IPS DF 4.7 (cell line): ENCODE measurements around the gene LIPK.
"Not testable (repeated sequence)": the region's sequence is repeated elsewhere in the genome, so short reads cannot be mapped to it uniquely, and the experiment has no call there.

Source experiments
- DNase-seq: peaks from one replicate; pipeline ENCODE4 v3.0.0-alpha.2; 2013; ENCODE audit warnings: low spot score; ENCODE audit errors: extremely low read depth

LIPK gene

DNA sequence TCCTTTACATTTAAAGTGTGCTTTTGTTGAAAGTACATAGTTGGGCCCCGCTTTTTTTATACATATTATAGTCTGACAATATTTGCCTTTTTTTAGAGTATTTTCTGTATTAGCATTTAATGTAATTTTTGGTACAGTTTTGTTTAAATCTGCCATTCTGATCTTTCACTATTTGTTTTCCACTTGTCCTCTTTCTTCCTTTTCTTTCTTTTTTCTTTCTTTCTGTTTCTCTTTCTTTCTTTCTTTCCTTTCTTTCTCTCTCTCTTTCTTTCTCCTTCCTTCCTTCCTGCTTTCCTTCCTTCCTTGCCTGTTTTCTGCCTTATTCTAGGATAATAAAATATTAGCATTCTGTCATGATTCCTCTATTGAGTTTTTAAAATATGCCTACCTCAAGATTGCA, 9.5 kb downstream of the LIPK start:
- no peak for DNase-seq

GRCh38 chr10:88721392-88721791, 15.3 kb downstream of the LIPK start:
- DNase-seq: no peak

DNA sequence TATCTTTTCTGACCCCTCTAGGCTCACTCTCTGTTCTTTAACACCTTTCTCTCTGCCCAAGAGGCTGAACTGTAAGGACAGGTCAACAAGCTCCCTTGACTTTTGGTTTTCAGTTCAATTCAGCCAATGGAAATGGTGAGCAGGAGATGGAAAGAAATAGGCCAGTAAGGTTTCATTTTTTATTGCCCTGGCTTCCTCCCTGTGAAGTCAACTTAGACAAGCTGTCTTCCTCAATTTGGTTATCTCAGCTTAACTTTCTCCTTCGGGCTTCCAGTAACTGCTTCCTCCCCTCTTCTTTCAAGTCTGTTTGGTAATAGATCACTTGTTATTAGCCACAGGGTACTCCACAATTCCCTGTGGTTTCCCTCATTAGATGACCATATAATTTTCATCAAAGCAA, 19.7 kb downstream of the LIPK start:
- DNase-seq: no peak

DNA sequence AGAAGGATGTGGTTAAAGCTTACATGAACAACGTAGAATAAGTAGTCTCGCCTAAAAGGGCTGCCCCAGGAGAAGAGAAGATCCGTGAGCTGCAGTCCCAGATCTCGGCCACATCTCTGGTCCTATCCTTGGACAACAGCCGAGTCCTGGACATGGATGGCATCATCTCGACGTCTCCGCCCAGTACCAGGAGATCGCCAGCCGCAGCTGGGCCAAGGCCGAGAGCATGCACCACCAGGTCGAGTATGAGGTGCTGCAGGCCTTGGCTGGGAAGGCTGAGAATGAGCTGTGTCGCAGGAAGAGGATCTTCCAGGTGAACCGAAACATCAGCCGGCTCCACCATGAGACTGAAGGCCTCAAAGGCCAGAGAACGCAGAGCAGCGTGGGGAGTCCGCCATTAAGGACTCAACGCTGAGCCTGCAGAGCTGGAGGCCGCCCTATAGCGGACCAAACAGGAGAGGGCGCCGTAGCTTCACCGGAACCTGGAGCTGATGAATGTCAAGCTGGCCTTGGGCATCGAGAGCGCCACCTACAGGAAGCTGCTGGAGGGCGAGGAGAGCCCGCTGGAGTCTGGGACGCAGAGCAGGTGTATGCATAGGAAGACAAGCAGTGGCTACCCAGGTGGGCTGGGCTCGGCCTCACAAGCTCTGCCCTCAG, 22.2 kb downstream of the LIPK start:
- peak; percentile 86 for DNase-seq

DNA sequence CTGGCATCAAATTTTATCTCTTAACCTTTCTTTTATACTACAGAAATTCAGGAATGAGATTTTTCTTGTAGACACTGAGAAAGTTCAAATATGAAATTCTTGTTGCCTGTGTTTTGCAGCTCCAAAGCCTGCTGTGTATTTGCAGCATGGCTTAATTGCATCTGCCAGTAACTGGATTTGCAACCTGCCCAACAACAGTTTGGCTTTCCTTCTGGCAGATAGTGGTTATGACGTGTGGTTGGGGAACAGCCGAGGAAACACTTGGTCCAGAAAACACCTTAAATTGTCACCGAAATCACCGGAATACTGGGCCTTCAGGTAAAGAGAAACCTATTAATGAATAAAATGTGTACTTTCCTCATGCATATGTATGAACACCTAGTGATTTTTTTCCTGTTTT, 24.8 kb downstream of the LIPK start:
- DNase-seq: no peak

DNA sequence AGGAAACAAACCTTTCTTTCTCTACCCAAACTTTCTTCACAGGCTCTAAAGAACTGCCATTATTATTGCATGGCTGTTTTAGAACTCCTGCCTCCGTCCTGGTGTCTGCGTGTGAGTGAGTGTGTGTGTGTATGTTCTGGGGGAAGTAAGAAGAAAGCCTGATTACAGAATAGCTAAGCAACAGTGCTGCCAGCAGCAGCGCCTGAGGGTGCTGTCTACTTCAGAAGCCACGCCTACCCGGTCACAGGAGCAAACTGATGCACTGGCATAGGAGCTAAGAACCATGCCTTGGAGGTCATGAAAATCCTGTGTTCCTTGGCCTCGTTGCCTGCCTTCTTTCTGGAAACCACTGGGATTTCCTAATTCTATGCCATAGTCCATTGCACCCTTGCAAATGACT, 25.2 kb downstream of the LIPK start:
- no peak for DNase-seq

DNA sequence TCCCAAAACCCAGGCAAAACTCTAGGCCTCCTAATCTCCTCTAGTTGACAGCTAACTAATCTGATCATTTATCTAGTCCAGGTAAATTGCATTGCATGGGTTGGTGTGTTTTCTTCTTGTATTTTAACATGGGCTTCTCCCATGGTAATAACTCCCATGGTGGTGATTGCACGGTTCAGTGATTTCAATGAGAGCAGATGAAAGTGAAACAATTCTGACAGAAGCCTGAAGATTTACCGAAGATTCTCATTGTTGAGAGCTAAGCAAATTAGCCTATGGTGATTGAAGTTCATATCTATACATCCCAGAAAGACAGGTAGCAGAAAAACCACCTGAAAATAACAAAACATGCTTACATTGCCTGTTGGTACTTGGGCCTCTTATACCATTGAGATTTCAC, 27.2 kb downstream of the LIPK start:
- DNase-seq: no peak

- DNase-seq: no peak
Measured at GRCh38 chr10:88735661-88736060, 29.6 kb downstream of the LIPK start.

- not testable (repeated sequence) for DNase-seq
Measured at GRCh38 chr10:88741921-88742320, 35.9 kb downstream of the LIPK start.

- DNase-seq: no peak
Measured at GRCh38 chr10:88742448-88742847, 36.4 kb downstream of the LIPK start.

DNA sequence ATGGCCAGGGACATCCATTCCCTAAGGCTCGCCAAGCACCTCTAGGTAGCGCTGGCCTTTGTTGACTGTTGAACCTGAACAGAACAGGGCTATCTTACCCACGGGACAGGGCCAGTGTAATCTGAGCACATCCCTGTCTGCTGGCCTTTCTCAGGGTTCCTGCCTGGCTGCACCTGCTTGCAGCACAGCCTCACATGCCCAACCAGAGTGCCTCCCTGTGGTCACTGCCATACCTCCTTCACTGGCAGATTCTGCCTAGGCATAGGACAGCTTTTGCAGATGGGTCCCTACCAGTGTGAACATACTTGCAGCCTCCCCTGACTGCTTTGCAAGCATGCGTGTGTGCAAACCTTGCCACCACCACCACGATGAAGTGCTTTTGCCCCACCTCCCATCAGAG, 38.0 kb downstream of the LIPK start:
- no peak for DNase-seq

DNA sequence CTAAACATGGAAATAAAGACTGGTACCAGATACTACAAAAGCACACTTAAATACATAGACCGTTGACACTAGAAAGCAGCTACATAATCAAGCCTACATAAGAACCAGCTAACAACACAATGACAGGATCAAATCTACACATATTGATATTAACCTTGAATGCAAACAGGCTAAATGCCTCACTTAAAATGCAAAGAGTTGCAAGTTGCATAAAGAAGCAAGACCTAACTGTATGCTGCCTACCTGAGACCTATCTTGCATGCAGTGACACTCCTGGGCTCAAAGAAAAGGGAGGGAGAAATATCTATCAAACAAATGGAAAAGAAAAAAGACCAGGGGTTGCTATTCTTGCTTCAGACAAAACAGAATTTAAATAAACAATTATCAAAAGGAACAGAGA, 39.6 kb downstream of the LIPK start:
- DNase-seq: no peak

DNA sequence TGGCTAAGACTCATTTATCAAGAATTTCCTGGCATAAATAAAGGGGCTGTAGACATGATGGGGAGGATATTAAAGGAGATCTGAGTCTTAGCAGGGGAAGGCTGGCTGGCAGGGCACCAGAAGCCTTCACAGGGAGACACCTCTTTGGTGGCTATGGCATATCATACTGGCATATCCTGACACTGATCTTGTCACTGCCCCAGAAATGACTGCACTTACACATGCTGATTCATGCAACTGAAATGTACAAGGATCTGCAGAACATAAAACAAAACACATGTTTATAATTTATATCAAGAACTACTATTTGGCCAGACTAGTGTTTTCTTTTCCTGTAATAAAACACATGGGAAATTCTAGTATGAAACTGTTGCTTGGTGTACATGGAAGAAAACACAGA, 48.2 kb downstream of the LIPK start:
- DNase-seq: no peak

GRCh38 chr10:88755753-88756152, 49.7 kb downstream of the LIPK start:
- no peak for DNase-seq

DNA sequence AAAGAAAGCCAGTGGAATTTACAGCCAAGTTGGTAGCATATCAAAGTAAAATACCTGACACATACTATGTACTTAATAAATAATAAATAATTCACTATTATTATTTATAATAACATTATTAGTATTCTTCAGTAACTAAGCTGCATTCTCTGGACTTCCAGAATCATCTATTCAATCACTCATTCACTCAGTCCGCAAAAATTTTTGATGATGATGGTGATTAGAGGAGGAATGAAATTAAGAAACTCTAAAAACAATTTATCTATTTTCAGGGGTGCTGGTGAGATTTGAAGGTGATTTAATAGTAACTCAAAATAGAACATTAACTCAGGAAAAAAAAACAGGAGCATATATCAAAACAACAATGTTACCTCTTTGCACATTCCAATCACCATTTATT, 50.6 kb downstream of the LIPK start:
- DNase-seq: no peak

GRCh38 chr10:88759366-88760101, 53.5 kb downstream of the LIPK start, which contains the start of gene LIPN:
TSS of gene LIPN (plus strand) at chr10:88760020. CDS start at chr10:88761406, 1,386 bp downstream.
- no peak for DNase-seq

- DNase-seq: no peak
Measured at GRCh38 chr10:88762906-88763305, 56.9 kb downstream of the LIPK start.

DNA sequence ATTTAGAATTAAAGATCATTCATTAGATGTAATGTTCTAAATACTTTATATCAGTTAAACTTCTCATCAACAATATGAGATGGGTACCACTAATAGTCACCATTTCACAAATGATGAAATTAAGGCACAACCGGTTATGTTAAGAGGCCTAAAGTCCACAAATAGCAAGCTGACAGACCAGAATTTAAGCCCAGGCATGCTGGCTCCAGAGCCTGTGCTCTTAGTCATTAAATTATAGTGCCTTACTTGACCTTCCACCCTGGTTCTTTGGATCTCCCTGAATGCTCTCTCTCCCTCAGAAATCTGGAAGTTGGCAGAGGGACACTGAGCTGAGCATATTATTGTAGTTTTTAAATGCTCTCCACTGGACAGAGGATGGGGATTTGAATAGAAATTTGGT, 57.4 kb downstream of the LIPK start:
- no peak for DNase-seq

GRCh38 chr10:88764110-88764509, 58.1 kb downstream of the LIPK start:
- no peak for DNase-seq

- DNase-seq: no peak
Measured at GRCh38 chr10:88765816-88766215, 59.8 kb downstream of the LIPK start.

DNA sequence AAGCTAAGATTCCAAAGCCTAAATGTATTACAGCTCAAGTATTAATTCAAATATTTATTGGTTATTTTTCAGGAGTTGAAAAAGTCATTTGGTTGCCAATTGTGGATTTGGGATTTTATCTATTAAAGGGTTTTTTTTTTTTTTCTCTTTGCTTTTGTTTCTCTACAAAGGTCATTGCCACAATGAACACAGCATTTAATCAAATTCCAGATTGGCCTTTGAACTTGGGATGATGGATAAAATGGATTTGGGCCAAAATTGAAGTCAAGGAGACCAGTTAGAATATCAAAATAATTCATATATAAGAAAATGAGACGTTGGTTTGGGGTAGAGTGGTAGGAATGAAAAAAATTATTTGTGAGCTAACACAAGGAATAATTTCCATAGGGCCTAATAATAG, 63.3 kb downstream of the LIPK start:
- DNase-seq: no peak

DNA sequence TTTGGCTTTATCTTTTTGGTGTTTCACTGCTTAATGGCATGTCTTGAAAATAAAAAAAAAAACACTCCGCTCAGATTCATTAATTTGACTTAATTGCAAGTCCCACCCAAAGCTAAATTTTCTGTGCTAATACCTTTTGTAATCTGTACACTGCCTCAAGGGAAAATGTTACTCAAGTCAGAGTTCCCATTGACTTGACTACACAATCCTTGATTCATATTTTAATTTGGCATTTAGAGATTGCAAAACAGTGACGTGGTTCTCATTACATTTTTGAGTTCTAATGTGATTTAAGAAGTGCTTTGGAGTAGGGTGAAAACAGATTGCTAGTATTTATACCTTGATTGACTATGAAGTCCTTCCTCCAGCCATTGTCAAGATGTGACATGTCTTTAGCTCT, 75.2 kb downstream of the LIPK start:
- DNase-seq: no peak

GRCh38 chr10:88782222-88782621, 76.2 kb downstream of the LIPK start:
- DNase-seq: no peak
